GM12878 (cell line): ENCODE results near the gene CNPY2. TPM values are rescaled to one million over a fixed set of nuclear protein-coding genes. Genes with fewer than 3 reads are reported as not detected.

ENCODE experiments used
- ATAC-seq: fragments of 200-7000 bp; cut with Tn5 transposase; 3 replicates; pipeline ENCODE4 v1.9.1; 2020; ENCODE audit warnings: mild to moderate bottlenecking, moderate library complexity
- BruUV-seq: library from RNA; stranded (reverse); fragments of 400-500 nt; replicated peaks from 2 replicates; lab custom pipeline; 2021; lab: Mats Ljungman, UMichigan
- CTCF ChIA-PET: fragments of 300-600 bp; sonication (Branson Sonifier 250); formaldehyde crosslinking; extraction: SDS; loops from one replicate; lab custom pipeline; 2021; ENCODE audit warnings: inconsistent platforms; lab: Yijun Ruan, JAX
- POLR2A ChIA-PET: fragments of 350-600 bp; formaldehyde crosslinking; extraction: SDS; loops from one replicate; lab custom pipeline; 2021; ENCODE audit warnings: inconsistent platforms; lab: Charles Lee
- RAD21 ChIA-PET: fragments of 300-600 bp; sonication (Branson Sonifier 250); formaldehyde crosslinking; loops from one replicate; lab custom pipeline; 2023; ENCODE audit warnings: antibody characterized with exemption; ENCODE audit not compliant: unreplicated experiment; lab: Charles Lee
- SMC1A ChIA-PET: fragments of 300-600 bp; sonication (Branson Sonifier 250); formaldehyde crosslinking; loops from one replicate; lab custom pipeline; 2023; ENCODE audit not compliant: unreplicated experiment, uncharacterized antibody; lab: Charles Lee
- DNase-seq: peaks from one replicate; pipeline ENCODE4 v3.0.0-alpha.2; 2011; ENCODE audit warnings: low read depth, low spot score
- FAIRE-seq: peaks from 3 replicates; lab custom pipeline; 2011; peaks lifted over from hg19 to GRCh38; lab: Jason Lieb, UNC
- H2AFZ ChIP-seq: 2 replicates; pipeline ENCODE4 v1.6.0; 2011; ENCODE audit warnings: low read depth, low read length, control low read depth; ENCODE audit not compliant: control insufficient read depth
- H3K27ac ChIP-seq: 2 replicates; pipeline ENCODE4 v1.5.1; 2011; ENCODE audit warnings: control low read depth; ENCODE audit not compliant: control insufficient read depth, insufficient read depth
- H3K27me3 ChIP-seq, 2 experiments: replicated peaks in 1 of 2; 2 replicates each; pipeline versions ENCODE4 v1.6.0 to v1.6.1; 2011; ENCODE audit warnings: low read length in 1 of 2; ENCODE audit not compliant: control insufficient read depth in 2 of 2, insufficient read depth in 2 of 2
- H3K36me3 ChIP-seq, 2 experiments: 2 replicates each; pipeline ENCODE4 v1.5.1; 2011; ENCODE audit warnings: low read length in 1 of 2; ENCODE audit not compliant: control insufficient read depth in 2 of 2, insufficient read depth in 2 of 2
- H3K4me1 ChIP-seq: 2 replicates; pipeline ENCODE4 v1.6.1; 2011; ENCODE audit warnings: mild to moderate bottlenecking, low read length, moderate library complexity, mixed read lengths; ENCODE audit not compliant: control insufficient read depth, insufficient read depth
- H3K4me2 ChIP-seq: 2 replicates; pipeline ENCODE4 v1.6.0; 2011; ENCODE audit warnings: control low read depth; ENCODE audit not compliant: control insufficient read depth, insufficient read depth
- H3K4me3 ChIP-seq: fragments of 200-600 bp; sonication (generic); 2 replicates; pipeline ENCODE4 v1.5.1; 2016
- H3K79me2 ChIP-seq: 2 replicates; pipeline ENCODE4 v1.6.0; 2011; ENCODE audit warnings: low read length; ENCODE audit not compliant: control insufficient read depth, insufficient read depth
- H3K9ac ChIP-seq: 2 replicates; pipeline ENCODE4 v1.8.0; 2011; ENCODE audit warnings: low read length, control low read depth, mixed read lengths; ENCODE audit not compliant: control insufficient read depth, insufficient read depth
- H3K9me3 ChIP-seq: replicated peaks from 3 replicates; pipeline ENCODE4 v1.5.1; 2011; ENCODE audit warnings: mild to moderate bottlenecking, low read length; ENCODE audit not compliant: control insufficient read depth, insufficient read depth
- H4K20me1 ChIP-seq: 2 replicates; pipeline ENCODE4 v1.6.0; 2011; ENCODE audit not compliant: control insufficient read depth, insufficient read depth
- EZH2 ChIP-seq: IDR thresholded peaks from 2 replicates; pipeline ENCODE4 v1.6.1; 2012; ENCODE audit warnings: low read depth, mild to moderate bottlenecking, control low read depth, inconsistent platforms, low read length, borderline replicate concordance; ENCODE audit not compliant: control insufficient read depth
- FOS ChIP-seq: IDR thresholded peaks from 3 replicates; pipeline ENCODE4 v1.6.1; 2011; ENCODE audit warnings: borderline replicate concordance; ENCODE audit not compliant: insufficient read length; ENCODE audit errors: extremely low read depth
- HDAC2 ChIP-seq: fragments of 200-600 bp; sonication (generic); IDR thresholded peaks from 2 replicates; pipeline ENCODE4 v1.6.1; 2017
- IRF4 ChIP-seq: IDR thresholded peaks from 2 replicates; pipeline ENCODE4 v1.6.1; 2011; ENCODE audit warnings: low read depth, low read length
- JUNB ChIP-seq: IDR thresholded peaks from 2 replicates; pipeline ENCODE4 v1.6.1; 2016; ENCODE audit warnings: antibody characterized with exemption, mild to moderate bottlenecking
- PAX5 ChIP-seq: IDR thresholded peaks from 2 replicates; pipeline ENCODE4 v1.6.1; 2011; ENCODE audit warnings: low read depth, low read length, borderline replicate concordance
- RAD21 ChIP-seq: IDR thresholded peaks from 2 replicates; pipeline ENCODE4 v1.6.1; 2011; ENCODE audit warnings: mild to moderate bottlenecking, low read depth, low read length, moderate library complexity; ENCODE audit not compliant: insufficient read depth
- SIN3A ChIP-seq: IDR thresholded peaks from 2 replicates; pipeline ENCODE4 v1.6.1; 2012; ENCODE audit warnings: low read depth, low read length, improper control_type of control experiment
- ZBED1 ChIP-seq: IDR thresholded peaks from 2 replicates; pipeline ENCODE4 v1.6.1; 2016; ENCODE audit warnings: borderline replicate concordance
- ZNF384 ChIP-seq: IDR thresholded peaks from 2 replicates; pipeline ENCODE4 v1.6.1; 2012; ENCODE audit warnings: low read depth, mild to moderate bottlenecking, low read length, improper control_type of control experiment, borderline replicate concordance
- WGBS: methylation state at CpG from one replicate; pipeline ENCODE4 v1.1.6; 2016; ENCODE audit warnings: low lambda C conversion rate; ENCODE audit not compliant: insufficient replicate concordance, insufficient coverage; ENCODE audit errors: missing lambda C conversion rate; 5-methylcytosine and 5-hydroxymethylcytosine counted together
- in situ Hi-C: fragments of 300-500 bp; cut with MboI; formaldehyde crosslinking; loops from 9 replicates; pipeline ENCODE4 v1.14.3; 2018; ENCODE audit warnings: mixed read lengths
- intact Hi-C: fragments of 100-400 bp; cut with micrococcal nuclease; formaldehyde crosslinking; loops from one replicate; pipeline ENCODE4 v1.14.2; 2022; ENCODE audit not compliant: unreplicated experiment
- polyA plus RNA-seq, 11 experiments: library from polyadenylated mRNA; depleted of rRNA in 4 of 11; unstranded in 6 of 11; stranded (reverse) in 5 of 11; fragments of >200 nt; fragmentation: Nextera tagmentation in 4 of 11; fragmentation: Illumina TruSeq in 1 of 11; extraction: Ambion mirVana in 4 of 11; extraction: Trizol in 1 of 11; gene quantifications; 1 replicate in 1 of 11; 2 replicates in 10 of 11; pipeline versions ENCODE4 v1.2.1 to v1.2.3, GENCODE V29; 2011 to 2016; ENCODE audit warnings: inconsistent platforms in 2 of 11, missing spikeins in 2 of 11, low read depth in 1 of 11
- total RNA-seq, 4 experiments: library from RNA; depleted of rRNA in 3 of 4; stranded (reverse); fragments of >200 nt in 3 of 4; fragmentation: Illumina TruSeq in 1 of 4; extraction: Trizol in 1 of 4; gene quantifications; 2 replicates each; pipeline versions ENCODE4 v1.2.1 to v1.2.3, GENCODE V29; 2013 to 2021
- TF ChIP-seq, protein P1 (sequence below): IDR thresholded peaks from 2 replicates; pipeline ENCODE4 v1.6.1; 2011; ENCODE audit warnings: mild to moderate bottlenecking, low read depth, low read length, moderate library complexity; ENCODE audit not compliant: insufficient replicate concordance
- TF ChIP-seq, protein P2 (sequence below): IDR thresholded peaks from 2 replicates; pipeline ENCODE4 v1.6.1; 2011; ENCODE audit warnings: low read depth, low read length, improper control_type of control experiment, borderline replicate concordance
- TF ChIP-seq, protein P3 (sequence below): fragments of 150-350 bp; IDR thresholded peaks from 2 replicates; pipeline ENCODE4 v1.6.1; 2016; ENCODE audit warnings: low read depth, low read length

The CNPY2 gene
- total and polyA plus RNA-seq, 10 of the 15 experiments (the other 5 are each of a cell fraction or from before 2014, with no cell fraction given), result 25.0 to 276 (median 87.8) TPM

DNA sequence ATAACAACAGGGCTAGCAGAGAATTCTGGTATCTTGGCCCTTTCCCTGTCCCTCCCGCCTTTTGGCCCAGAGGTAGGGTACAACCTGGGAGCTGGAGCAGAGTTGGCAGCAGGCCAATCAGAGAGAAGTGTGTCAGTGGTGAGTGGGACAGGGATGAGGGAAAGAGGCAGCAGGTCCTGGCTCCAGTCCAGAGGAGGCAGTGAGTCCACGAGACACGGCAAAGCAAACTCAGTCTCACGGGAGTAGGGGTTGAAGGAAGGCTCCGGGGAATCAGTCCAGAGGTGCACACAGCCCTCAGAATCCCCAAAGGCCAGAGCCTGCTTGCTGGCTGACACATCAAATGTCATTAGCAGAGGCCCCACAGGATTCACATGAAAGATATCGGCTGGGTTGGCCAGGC lies 10.7 kb upstream of the CNPY2 start (continued):
- TF ChIP-seq, protein P1, sequence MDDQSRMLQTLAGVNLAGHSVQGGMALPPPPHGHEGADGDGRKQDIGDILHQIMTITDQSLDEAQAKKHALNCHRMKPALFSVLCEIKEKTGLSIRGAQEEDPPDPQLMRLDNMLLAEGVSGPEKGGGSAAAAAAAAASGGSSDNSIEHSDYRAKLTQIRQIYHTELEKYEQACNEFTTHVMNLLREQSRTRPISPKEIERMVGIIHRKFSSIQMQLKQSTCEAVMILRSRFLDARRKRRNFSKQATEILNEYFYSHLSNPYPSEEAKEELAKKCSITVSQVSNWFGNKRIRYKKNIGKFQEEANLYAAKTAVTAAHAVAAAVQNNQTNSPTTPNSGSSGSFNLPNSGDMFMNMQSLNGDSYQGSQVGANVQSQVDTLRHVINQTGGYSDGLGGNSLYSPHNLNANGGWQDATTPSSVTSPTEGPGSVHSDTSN, result no peak
- no peak for TF ChIP-seq JUNB

DNA sequence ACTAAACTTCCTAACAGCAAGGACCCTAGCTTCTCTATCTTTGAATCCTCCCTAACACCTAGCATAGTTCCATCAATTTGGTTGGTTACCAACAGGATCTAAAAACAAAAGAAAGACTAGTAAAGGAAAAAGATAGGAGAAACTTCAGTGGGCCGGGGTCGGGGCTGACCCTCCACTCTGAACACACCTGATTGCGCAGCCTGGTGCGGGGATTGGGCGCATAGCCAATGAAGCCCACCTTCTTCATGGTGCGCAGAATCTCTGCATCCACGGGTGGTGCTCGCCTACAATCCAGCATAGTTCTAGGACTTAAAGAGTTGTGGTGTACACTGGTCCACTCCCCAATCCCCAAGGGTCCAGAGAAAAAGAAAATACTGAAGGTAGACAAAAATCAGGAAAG lies 10.3 kb upstream of the CNPY2 start:
- CTCF ChIA-PET, result interaction anchor here (2.5 kb wide), 1 partner anchor 138 kb away, joined by 6 read pairs; no protein-coding TSS in a partner anchor
- Histone ChIP-seq H3K27me3 (no peaks in the 10 kb centered on the region), H4K20me1 (no peaks in the 10 kb centered on the region), H3K27ac (no peak overlapping the region), H3K36me3 (peaks cover 0 to 16% of the 10 kb centered on the region in 2 experiments; a peak in 3 of 4 replicates), H3K4me3 (no peak overlapping the region), H3K9me3 (no peaks in the 10 kb centered on the region), H3K4me2 (no peak overlapping the region), H3K79me2 (no peaks in the 10 kb centered on the region), H2AFZ (no peak overlapping the region), H3K9ac (no peak overlapping the region), H3K4me1 (no peaks in the 10 kb centered on the region)
- RAD21 ChIA-PET, result no interaction called here
- no TSS peak for BruUV-seq
- FAIRE-seq, result no peak
- in situ Hi-C loops (no loop called here), intact Hi-C loops (no loop called here)
- no peak for DNase-seq
- POLR2A ChIA-PET, result interaction anchor here (0.9 to 1.4 kb wide), 3 partner anchors 10 to 32 kb away, joined by 3 to 5 read pairs (median 3); partner anchors contain the start of gene CNPY2
- ATAC-seq, result no peak
- SMC1A ChIA-PET, result interaction anchor here (0.7 to 1.5 kb wide), 2 partner anchors 9 to 137 kb away, joined by 3 to 4 read pairs; no protein-coding TSS in a partner anchor
- TF ChIP-seq EZH2, result no peak
- no peak for TF ChIP-seq IRF4
- TF ChIP-seq, protein P1, result no peak
- no peak for TF ChIP-seq SIN3A
- TF ChIP-seq, protein P2, sequence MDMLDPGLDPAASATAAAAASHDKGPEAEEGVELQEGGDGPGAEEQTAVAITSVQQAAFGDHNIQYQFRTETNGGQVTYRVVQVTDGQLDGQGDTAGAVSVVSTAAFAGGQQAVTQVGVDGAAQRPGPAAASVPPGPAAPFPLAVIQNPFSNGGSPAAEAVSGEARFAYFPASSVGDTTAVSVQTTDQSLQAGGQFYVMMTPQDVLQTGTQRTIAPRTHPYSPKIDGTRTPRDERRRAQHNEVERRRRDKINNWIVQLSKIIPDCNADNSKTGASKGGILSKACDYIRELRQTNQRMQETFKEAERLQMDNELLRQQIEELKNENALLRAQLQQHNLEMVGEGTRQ, result no peak
- TF ChIP-seq HDAC2, result no peak
- no peak for TF ChIP-seq ZNF384
- TF ChIP-seq, protein P3, sequence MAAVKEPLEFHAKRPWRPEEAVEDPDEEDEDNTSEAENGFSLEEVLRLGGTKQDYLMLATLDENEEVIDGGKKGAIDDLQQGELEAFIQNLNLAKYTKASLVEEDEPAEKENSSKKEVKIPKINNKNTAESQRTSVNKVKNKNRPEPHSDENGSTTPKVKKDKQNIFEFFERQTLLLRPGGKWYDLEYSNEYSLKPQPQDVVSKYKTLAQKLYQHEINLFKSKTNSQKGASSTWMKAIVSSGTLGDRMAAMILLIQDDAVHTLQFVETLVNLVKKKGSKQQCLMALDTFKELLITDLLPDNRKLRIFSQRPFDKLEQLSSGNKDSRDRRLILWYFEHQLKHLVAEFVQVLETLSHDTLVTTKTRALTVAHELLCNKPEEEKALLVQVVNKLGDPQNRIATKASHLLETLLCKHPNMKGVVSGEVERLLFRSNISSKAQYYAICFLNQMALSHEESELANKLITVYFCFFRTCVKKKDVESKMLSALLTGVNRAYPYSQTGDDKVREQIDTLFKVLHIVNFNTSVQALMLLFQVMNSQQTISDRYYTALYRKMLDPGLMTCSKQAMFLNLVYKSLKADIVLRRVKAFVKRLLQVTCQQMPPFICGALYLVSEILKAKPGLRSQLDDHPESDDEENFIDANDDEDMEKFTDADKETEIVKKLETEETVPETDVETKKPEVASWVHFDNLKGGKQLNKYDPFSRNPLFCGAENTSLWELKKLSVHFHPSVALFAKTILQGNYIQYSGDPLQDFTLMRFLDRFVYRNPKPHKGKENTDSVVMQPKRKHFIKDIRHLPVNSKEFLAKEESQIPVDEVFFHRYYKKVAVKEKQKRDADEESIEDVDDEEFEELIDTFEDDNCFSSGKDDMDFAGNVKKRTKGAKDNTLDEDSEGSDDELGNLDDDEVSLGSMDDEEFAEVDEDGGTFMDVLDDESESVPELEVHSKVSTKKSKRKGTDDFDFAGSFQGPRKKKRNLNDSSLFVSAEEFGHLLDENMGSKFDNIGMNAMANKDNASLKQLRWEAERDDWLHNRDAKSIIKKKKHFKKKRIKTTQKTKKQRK, result no peak
- no peak for TF ChIP-seq FOS
- TF ChIP-seq ZBED1, result no peak
- no peak for TF ChIP-seq RAD21
- no peak for TF ChIP-seq PAX5
- WGBS, result 93% methylated on average over 8 of the region's 8 CpGs
